ENCODE results near the gene KAZN. TPM values are rescaled to one million over a fixed set of nuclear protein-coding genes. Genes with fewer than 3 reads are reported as not detected.

KAZN gene
- total and polyA plus RNA-seq, 2 donors from 2014 or later, result 17.4 to 60.8 TPM

GRCh38 chr1:15106608-15107007 is 508.1 kb downstream of the KAZN start:
- no peaks in the 10 kb centered on the region for H3K27me3 ChIP-seq (ENCODE audit: control insufficient read depth, insufficient read depth, low read length)
- DNase-seq (peak in 1 of 5 donors; percentile 29), FAIRE-seq (no peak)
- peaks cover 2 to 6% (median 3%) of the 10 kb centered on the region in 3 donors for H3K9me3 ChIP-seq (ENCODE audit: control insufficient read depth in 2 of 3, insufficient read depth in 1 of 3, low read length in 3 of 3)
- intact Hi-C loops (cut with DNase I), result no loop called here
- no peak overlapping the region for H3K27ac ChIP-seq (ENCODE audit: low read depth in 2 of 2, low read length in 2 of 2)
- H3K9ac ChIP-seq (ENCODE audit: low read length in 3 of 3), result no peak overlapping the region
- no peaks in the 10 kb centered on the region for H3K36me3 ChIP-seq (ENCODE audit: control insufficient read depth in 2 of 3, insufficient read depth in 3 of 3, low read length in 3 of 3)
- no peak for TF ChIP-seq CTCF (IDR thresholded peaks at IDR 0.05; ENCODE audit: borderline replicate concordance, extremely low read depth, insufficient read depth)
- no peak overlapping the region for H3K4me3 ChIP-seq (ENCODE audit: low read length in 3 of 3)
- peaks cover 0 to 2% (median 0%) of the 10 kb centered on the region in 3 donors for H3K4me1 ChIP-seq (ENCODE audit: control insufficient read depth in 2 of 3, insufficient read depth in 2 of 3, low read depth in 1 of 3, low read length in 3 of 3)

GRCh38 chr1:15107058-15107687 is 508.7 kb downstream of the KAZN start:
- DNase-seq (no peak), FAIRE-seq (no peak)
- TF ChIP-seq CTCF (IDR thresholded peaks at IDR 0.05; ENCODE audit: borderline replicate concordance, extremely low read depth, insufficient read depth), result no peak
- intact Hi-C loops (cut with DNase I), result no loop called here
- Histone ChIP-seq H3K27me3 (ENCODE audit: control insufficient read depth, insufficient read depth, low read length) (no peaks in the 10 kb centered on the region), H3K36me3 (ENCODE audit: control insufficient read depth in 2 of 3, insufficient read depth in 3 of 3, low read length in 3 of 3) (no peaks in the 10 kb centered on the region), H3K27ac (ENCODE audit: low read depth in 2 of 2, low read length in 2 of 2) (no peak overlapping the region), H3K4me1 (ENCODE audit: control insufficient read depth in 2 of 3, insufficient read depth in 2 of 3, low read depth in 1 of 3, low read length in 3 of 3) (peaks cover 0 to 2% (median 0%) of the 10 kb centered on the region in 3 donors), H3K9ac (ENCODE audit: low read length in 3 of 3) (no peak overlapping the region), H3K9me3 (ENCODE audit: control insufficient read depth in 2 of 3, insufficient read depth in 1 of 3, low read length in 3 of 3) (peaks cover 2 to 6% (median 3%) of the 10 kb centered on the region in 3 donors), H3K4me3 (ENCODE audit: low read length in 3 of 3) (no peak overlapping the region)

GRCh38 chr1:15107911-15108310 is 509.4 kb downstream of the KAZN start:
- Histone ChIP-seq H3K4me3 (ENCODE audit: low read length in 3 of 3) (no peak overlapping the region), H3K9me3 (ENCODE audit: control insufficient read depth in 2 of 3, insufficient read depth in 1 of 3, low read length in 3 of 3) (peaks cover 2 to 6% (median 3%) of the 10 kb centered on the region in 3 donors), H3K9ac (ENCODE audit: low read length in 3 of 3) (no peak overlapping the region), H3K4me1 (ENCODE audit: control insufficient read depth in 2 of 3, insufficient read depth in 2 of 3, low read depth in 1 of 3, low read length in 3 of 3) (peaks cover 0 to 2% (median 0%) of the 10 kb centered on the region in 3 donors), H3K36me3 (ENCODE audit: control insufficient read depth in 2 of 3, insufficient read depth in 3 of 3, low read length in 3 of 3) (no peaks in the 10 kb centered on the region), H3K27me3 (ENCODE audit: control insufficient read depth, insufficient read depth, low read length) (no peaks in the 10 kb centered on the region), H3K27ac (ENCODE audit: low read depth in 2 of 2, low read length in 2 of 2) (no peak overlapping the region)
- no peak for TF ChIP-seq CTCF (IDR thresholded peaks at IDR 0.05; ENCODE audit: borderline replicate concordance, extremely low read depth, insufficient read depth)
- FAIRE-seq (no peak), DNase-seq (no peak)
- intact Hi-C loops (cut with DNase I), result no loop called here

Data from kidney (tissue), 14 donors.